Heart left ventricle (tissue), 16 donors: ENCODE results near the gene MYO1G. TPM values are rescaled to one million over a fixed set of nuclear protein-coding genes. Genes with fewer than 3 reads are reported as not detected.

Source experiments
- ATAC-seq, 4 donors: fragments of 200-7000 bp; cut with Tn5 transposase; one replicate each; pipeline ENCODE4 v1.9.1; 2020 to 2022; ENCODE audit warnings: moderate library complexity in 4 of 4, mild to moderate bottlenecking in 3 of 4, moderate number of reproducible peaks in 1 of 4
- DNase-seq, 5 donors: peaks; one replicate each; pipeline ENCODE4 v3.0.0-alpha.2; 2020
- H3K27ac ChIP-seq, 12 donors: fragments of 200-600 bp; sonication (generic) in 4 of 12; one replicate each; pipeline versions ENCODE4 v1.5.0 to v1.8.0; 2016 to 2022; ENCODE audit warnings: mild to moderate bottlenecking in 2 of 12
- H3K27me3 ChIP-seq, 9 donors: fragments of 200-600 bp; sonication (generic) in 2 of 9; one replicate each; pipeline versions ENCODE4 v1.5.1 to v1.8.0; 2016 to 2022; ENCODE audit warnings: mild to moderate bottlenecking in 3 of 9
- H3K36me3 ChIP-seq, 9 donors: fragments of 200-600 bp; sonication (generic) in 2 of 9; one replicate each; pipeline versions ENCODE4 v1.5.0 to v1.8.0; 2018 to 2022; ENCODE audit warnings: mild to moderate bottlenecking in 2 of 9
- H3K4me1 ChIP-seq, 12 donors: fragments of 200-600 bp; sonication (generic) in 4 of 12; one replicate each; pipeline versions ENCODE4 v1.5.0 to v1.8.0; 2016 to 2022; ENCODE audit warnings: mild to moderate bottlenecking in 3 of 12
- H3K4me3 ChIP-seq, 12 donors: fragments of 200-600 bp; sonication (generic) in 4 of 12; one replicate each; pipeline versions ENCODE4 v1.5.0 to v1.8.0; 2017 to 2022; ENCODE audit warnings: mild to moderate bottlenecking in 9 of 12, moderate library complexity in 4 of 12
- H3K9me3 ChIP-seq, 12 donors: fragments of 200-600 bp; sonication (generic) in 4 of 12; one replicate each; pipeline versions ENCODE4 v1.5.0 to v1.8.0; 2016 to 2022; ENCODE audit warnings: mild to moderate bottlenecking in 1 of 12
- POLR2A ChIP-seq, 2 donors: fragments of 450-650 bp; IDR thresholded peaks; one replicate each; pipeline ENCODE4 v1.6.1; 2017; ENCODE audit warnings: antibody characterized with exemption in 2 of 2, mild to moderate bottlenecking in 2 of 2, moderate library complexity in 2 of 2
- WGBS, 4 donors: extraction: QIAGEN DNeasy Blood & Tissue Kit in 2 of 4; methylation state at CpG; one replicate each; pipeline versions ENCODE4 v1.1.5 to v1.1.7; 2013 to 2018; 5-methylcytosine and 5-hydroxymethylcytosine counted together
- intact Hi-C, 10 donors: fragments of 100-400 bp; cut with DNase I; formaldehyde crosslinking; loops; one replicate each; pipeline versions ENCODE4 v1.11.1 to v1.14.2; 2022
- polyA plus RNA-seq, 2 donors: library from polyadenylated mRNA; stranded (reverse); fragments of 200-250 nt; gene quantifications; one replicate each; pipeline ENCODE4 v1.2.3, GENCODE V29; 2013
- total RNA-seq, 9 donors: library from RNA; depleted of rRNA in 2 of 9; stranded (reverse); fragments of >200 nt in 2 of 9; fragmentation: NEBNext Ultra II Directional in 3 of 9; extraction: Animal tissue kit (Norgen Biotek cat#: 25700) in 3 of 9; gene quantifications; one replicate each; pipeline versions ENCODE4 v1.1.0 to v1.2.4, GENCODE V29; 2016 to 2023
- TF ChIP-seq, protein P1 (sequence below), 12 donors: fragments of 200-600 bp; sonication (generic) in 4 of 12; IDR thresholded peaks; one replicate each; pipeline versions ENCODE4 v1.5.0 to v1.8.0; 2018 to 2022; ENCODE audit warnings: antibody characterized with exemption in 12 of 12, mild to moderate bottlenecking in 5 of 12
- donor health status: ischemic (EF 13 %, LVEDD 7.1; RV severe dilation, severe dysfunction).
- donor health status: healthy with polysubstance abuse.
- donor health status: DM: no; HTN: yes; CAD: no.
- donor health status: DM: no; HTN: no; CAD: no.
- donor health status: ischemic (EF 25% LVEDD 6.9; RV normal size, moderate dysfunction).
- donor health status: ischemic (EF 25% LVEDD 5.7; RV mildly dilated, moderate dysfunction).
- donor health status: healthy.
- donor health status: DM: yes; HTN: yes; CAD: no.
- donor health status: ischemic (EF 35%, LVEDD 5.7; RV mildly dilated, moderate dysfunction).
- donor health status: nonischemic (EF 11% LVEDD 7.7; RV severe dilation, severe dysfunction).
- donor health status: DM: yes; HTN: yes; CAD: no.
- donor health status: PGD.
- donor health status: ischemic (EF 29% LVEDD 5.4; RV normal size, mild dysfunction).
- donor health status: nonischemic (EF 23%, LVEDD 6.1; RV moderate dilation, normal function).

Gene MYO1G
- total and polyA plus RNA-seq, 11 donors: 0.13 to 19.0 (median 0.79) TPM

DNA sequence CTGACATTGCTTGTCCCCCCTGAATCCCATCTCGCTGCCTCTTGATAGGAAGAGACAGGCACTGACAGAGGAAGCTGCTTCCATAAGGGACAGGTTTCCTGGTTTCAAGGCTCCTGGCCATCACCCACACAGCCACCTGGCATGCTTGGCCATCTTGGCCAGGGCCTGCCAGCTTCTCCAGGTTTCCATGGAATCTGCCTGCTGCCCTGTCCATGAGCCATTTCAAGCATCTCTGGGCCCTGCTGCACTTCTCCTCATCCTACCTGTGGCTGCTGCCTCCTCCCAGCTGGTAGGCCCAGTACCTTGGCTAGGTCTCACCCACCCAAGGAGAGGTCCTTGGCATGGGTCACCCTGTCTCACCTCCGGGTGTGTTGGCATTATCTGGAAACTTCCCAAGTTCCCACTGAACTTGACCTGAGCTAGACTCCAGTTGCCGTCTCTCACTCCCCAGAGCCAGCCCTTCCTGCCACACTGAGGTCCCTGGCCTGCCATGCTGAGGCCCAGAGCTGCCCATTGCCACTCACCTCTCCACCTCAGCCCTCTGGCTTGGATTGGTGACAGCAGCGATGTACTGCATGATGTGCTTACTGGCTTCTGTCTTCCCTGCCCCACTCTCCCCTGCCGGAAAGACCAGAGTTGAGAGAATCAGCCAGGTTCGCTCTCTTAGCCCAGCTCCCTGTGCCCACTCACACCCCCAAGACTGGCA lies 2.6 kb downstream of the MYO1G start:
- TF ChIP-seq, protein P1, sequence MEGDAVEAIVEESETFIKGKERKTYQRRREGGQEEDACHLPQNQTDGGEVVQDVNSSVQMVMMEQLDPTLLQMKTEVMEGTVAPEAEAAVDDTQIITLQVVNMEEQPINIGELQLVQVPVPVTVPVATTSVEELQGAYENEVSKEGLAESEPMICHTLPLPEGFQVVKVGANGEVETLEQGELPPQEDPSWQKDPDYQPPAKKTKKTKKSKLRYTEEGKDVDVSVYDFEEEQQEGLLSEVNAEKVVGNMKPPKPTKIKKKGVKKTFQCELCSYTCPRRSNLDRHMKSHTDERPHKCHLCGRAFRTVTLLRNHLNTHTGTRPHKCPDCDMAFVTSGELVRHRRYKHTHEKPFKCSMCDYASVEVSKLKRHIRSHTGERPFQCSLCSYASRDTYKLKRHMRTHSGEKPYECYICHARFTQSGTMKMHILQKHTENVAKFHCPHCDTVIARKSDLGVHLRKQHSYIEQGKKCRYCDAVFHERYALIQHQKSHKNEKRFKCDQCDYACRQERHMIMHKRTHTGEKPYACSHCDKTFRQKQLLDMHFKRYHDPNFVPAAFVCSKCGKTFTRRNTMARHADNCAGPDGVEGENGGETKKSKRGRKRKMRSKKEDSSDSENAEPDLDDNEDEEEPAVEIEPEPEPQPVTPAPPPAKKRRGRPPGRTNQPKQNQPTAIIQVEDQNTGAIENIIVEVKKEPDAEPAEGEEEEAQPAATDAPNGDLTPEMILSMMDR (IDR thresholded peaks at IDR 0.05): no peak
- no peak for TF ChIP-seq POLR2A (IDR thresholded peaks at IDR 0.05)
- H3K27ac ChIP-seq: peak overlapping the region in 1 of 12 donors; percentile 58
- peak overlapping the region in 1 of 12 donors; percentile 63 for H3K4me3 ChIP-seq
- DNase-seq (no peak), ATAC-seq (no peak)
- intact Hi-C loops: loop anchor here in 2 of 10 donors (5.0 to 10.0 kb wide), 2 partner anchors 89 to 299 kb away; partner anchors contain the start of gene PURB (in 1 of the 2)
- H3K27me3 ChIP-seq: no peaks in the 10 kb centered on the region
- peaks cover 0 to 52% (median 3%) of the 10 kb centered on the region in 12 donors for H3K4me1 ChIP-seq
- H3K36me3 ChIP-seq: peaks cover 0 to 51% (median 0%) of the 10 kb centered on the region in 9 donors
- WGBS, 4 donors: 94 to 100% (median 95%) methylated on average over 5 to 6 of the region's 6 CpGs
- no peaks in the 10 kb centered on the region for H3K9me3 ChIP-seq

DNA sequence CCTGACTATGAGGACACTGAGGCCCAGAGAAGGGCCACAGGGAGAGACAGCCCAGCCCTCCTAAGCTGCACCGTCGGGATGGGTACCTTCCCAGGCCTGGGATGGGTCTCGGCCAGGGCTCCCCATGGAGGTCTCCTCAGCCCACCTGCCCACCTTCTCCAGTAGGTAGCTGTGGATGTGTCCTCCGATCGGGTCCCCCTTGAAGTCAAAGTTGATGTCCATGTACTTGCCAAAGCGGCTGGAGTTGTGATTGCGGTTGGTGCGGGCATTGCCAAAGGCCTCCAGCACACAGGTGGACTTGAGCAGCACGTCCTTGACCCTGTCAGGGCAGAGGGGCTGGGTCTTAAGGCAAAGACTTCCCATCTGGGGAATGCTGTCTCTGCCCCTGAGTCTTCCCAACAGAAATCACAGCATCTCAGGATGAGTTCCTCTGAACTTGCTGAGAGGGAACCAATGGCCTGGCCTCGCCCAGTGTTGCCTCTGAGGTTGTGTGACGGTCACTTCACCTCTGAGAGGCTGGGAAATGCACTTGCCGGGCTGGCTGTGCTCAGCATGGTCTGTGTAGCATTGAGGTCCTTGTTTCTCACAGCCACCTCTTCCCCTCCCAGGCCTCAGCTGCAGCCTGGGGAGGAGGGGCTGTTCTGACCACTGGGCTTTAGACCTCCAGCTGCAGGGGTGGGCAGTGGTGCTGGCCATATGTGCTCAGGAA lies 3.3 kb downstream of the MYO1G start:
- 93 to 98% (median 96%) methylated on average over 12 of the region's 12 CpGs for WGBS, 4 donors
- Histone ChIP-seq H3K9me3 (no peaks in the 10 kb centered on the region), H3K4me3 (no peak overlapping the region), H3K4me1 (peaks cover 0 to 45% (median 3%) of the 10 kb centered on the region in 12 donors), H3K36me3 (peaks cover 0 to 53% (median 0%) of the 10 kb centered on the region in 9 donors), H3K27me3 (no peaks in the 10 kb centered on the region), H3K27ac (no peak overlapping the region)
- peak in 1 of 5 donors; percentile 2 for DNase-seq
- intact Hi-C loops: loop anchor here in 2 of 10 donors (2.0 to 10.0 kb wide), 3 partner anchors 88 to 299 kb away; partner anchors contain the start of gene PURB (in 1 of the 2)
- no peak for ATAC-seq
- TF ChIP-seq POLR2A (IDR thresholded peaks at IDR 0.05): no peak
- TF ChIP-seq, protein P1 (IDR thresholded peaks at IDR 0.05): no peak

DNA sequence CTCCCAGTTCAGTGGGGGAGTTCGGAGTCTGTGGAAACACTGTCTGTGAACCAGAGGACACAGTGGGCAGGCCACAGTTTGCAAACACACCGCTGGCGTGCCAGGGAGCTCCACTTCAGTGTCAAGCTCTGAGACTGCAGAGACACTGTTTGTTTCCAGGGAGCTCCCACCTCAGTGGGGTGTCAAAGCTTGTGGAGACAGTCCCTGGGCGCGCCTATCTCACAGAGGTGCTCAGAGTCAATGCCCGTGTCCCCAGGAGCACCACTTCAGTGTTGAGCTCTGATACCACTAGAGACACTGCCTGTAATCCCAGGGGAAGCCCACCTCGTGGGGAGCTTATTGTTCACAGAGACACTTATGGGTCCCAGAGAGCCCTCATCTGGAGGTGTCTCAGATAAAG lies 4.3 kb downstream of the MYO1G start:
- intact Hi-C loops: loop anchor here in 8 of 10 donors (2.0 to 10.0 kb wide), 5 partner anchors 138 to 300 kb away; partner anchors contain the start of gene TBRG4 (in 1 of the 8)
- DNase-seq: no peak
- WGBS, 4 donors: 75 to 86% (median 79%) methylated on average over 4 to 7 of the region's 7 CpGs
- peaks cover 0 to 36% (median under 1%) of the 10 kb centered on the region in 12 donors for H3K4me1 ChIP-seq
- peaks cover 0 to 54% (median 0%) of the 10 kb centered on the region in 9 donors for H3K36me3 ChIP-seq
- H3K27ac ChIP-seq: no peak overlapping the region
- H3K27me3 ChIP-seq: no peaks in the 10 kb centered on the region
- TF ChIP-seq, protein P1 (IDR thresholded peaks at IDR 0.05): no peak
- no peak for TF ChIP-seq POLR2A (IDR thresholded peaks at IDR 0.05)
- no peaks in the 10 kb centered on the region for H3K9me3 ChIP-seq
- no peak overlapping the region for H3K4me3 ChIP-seq
- ATAC-seq: no peak
